ENCODE measurements around the gene GSS.
A peak's percentile ranks its signal among the peaks of the same experiment; 100 is the strongest.
"Not testable (repeated sequence)": the region's sequence is repeated elsewhere in the genome, so short reads cannot be mapped to it uniquely, and the experiment has no call there.

The GSS gene

GRCh38 chr20:34907616-34908469, 47.8 kb downstream of the GSS start:
- peak; percentile 81 for DNase-seq (ENCODE audit: low spot score)

- DNase-seq (ENCODE audit: low spot score) = no peak
Measured at GRCh38 chr20:34904202-34904621, 51.4 kb downstream of the GSS start.

GRCh38 chr20:34898731-34899130, 56.9 kb downstream of the GSS start:
- DNase-seq (ENCODE audit: low spot score) = not testable (repeated sequence)

- not testable (repeated sequence) for DNase-seq (ENCODE audit: low spot score)
Measured at GRCh38 chr20:34898129-34898528, 57.5 kb downstream of the GSS start.

- peak; percentile 36 for DNase-seq (ENCODE audit: low spot score)
Measured at GRCh38 chr20:34896086-34896621, 59.5 kb downstream of the GSS start.

GRCh38 chr20:34895465-34895864, 60.1 kb downstream of the GSS start:
- no peak for DNase-seq (ENCODE audit: low spot score)

- DNase-seq (ENCODE audit: low spot score) = no peak
Measured at GRCh38 chr20:34894723-34895122, 60.9 kb downstream of the GSS start.

- no peak for DNase-seq (ENCODE audit: low spot score)
Measured at GRCh38 chr20:34892671-34893070, 62.9 kb downstream of the GSS start.

- peak; percentile 67 for DNase-seq (ENCODE audit: low spot score)
Measured at GRCh38 chr20:34891166-34892062, 64.2 kb downstream of the GSS start.

GRCh38 chr20:34888468-34888867, 67.1 kb downstream of the GSS start:
- no peak for DNase-seq (ENCODE audit: low spot score)

- no peak for DNase-seq (ENCODE audit: low spot score)
Measured at GRCh38 chr20:34887023-34887422, 68.6 kb downstream of the GSS start.

- DNase-seq (ENCODE audit: low spot score) = no peak
Measured at GRCh38 chr20:34886122-34886521, 69.5 kb downstream of the GSS start.

- DNase-seq (ENCODE audit: low spot score) = no peak
Measured at GRCh38 chr20:34884260-34884659, 71.3 kb downstream of the GSS start.

GRCh38 chr20:34883809-34884208, 71.8 kb downstream of the GSS start:
- no peak for DNase-seq (ENCODE audit: low spot score)

- no peak for DNase-seq (ENCODE audit: low spot score)
Measured at GRCh38 chr20:34883087-34883688, 72.4 kb downstream of the GSS start.

- no peak for DNase-seq (ENCODE audit: low spot score)
Measured at GRCh38 chr20:34881689-34882088, 73.9 kb downstream of the GSS start.

GRCh38 chr20:34880971-34881370, 74.6 kb downstream of the GSS start:
- DNase-seq (ENCODE audit: low spot score) = not testable (repeated sequence)

- DNase-seq (ENCODE audit: low spot score) = no peak
Measured at GRCh38 chr20:34880215-34880850, 75.3 kb downstream of the GSS start.
